Thyroid gland (tissue), 4 donors: ENCODE data around the gene TRIM65. TPM values are rescaled to one million over a fixed set of nuclear protein-coding genes. Genes with fewer than 3 reads are reported as not detected.
A peak's percentile ranks its signal among the peaks of the same experiment; 100 is the strongest.

Source experiments
- DNase-seq, 2 donors: peaks; one replicate each; pipeline ENCODE4 v3.0.0-alpha.2; 2019
- H3K27ac ChIP-seq, 3 donors: fragments of 200-600 bp; sonication (generic); 1 replicate in 2 of 3; 2 replicates in 1 of 3; pipeline ENCODE4 v1.5.1; 2016 to 2019; ENCODE audit warnings: mild to moderate bottlenecking in 1 of 3, moderate library complexity in 1 of 3
- H3K27me3 ChIP-seq: fragments of 200-600 bp; sonication (generic); one replicate; pipeline ENCODE4 v1.5.1; 2019
- H3K36me3 ChIP-seq, 2 donors: fragments of 200-600 bp; sonication (generic); one replicate each; pipeline ENCODE4 v1.5.1; 2016 to 2019
- H3K4me1 ChIP-seq, 2 donors: fragments of 200-600 bp; sonication (generic); one replicate each; pipeline ENCODE4 v1.5.1; 2017 to 2019
- H3K4me3 ChIP-seq, 3 donors: fragments of 200-600 bp; sonication (generic); replicated peaks in 1 of 3; 1 replicate in 2 of 3; 2 replicates in 1 of 3; pipeline ENCODE4 v1.5.1; 2016; ENCODE audit warnings: mild to moderate bottlenecking in 1 of 3
- H3K9me3 ChIP-seq: fragments of 200-600 bp; sonication (generic); one replicate; pipeline ENCODE4 v1.5.1; 2017
- CTCF ChIP-seq, 6 experiments: fragments of 200-600 bp in 3 of 6; fragments of 450-650 bp in 3 of 6; sonication (generic) in 3 of 6; IDR thresholded peaks; one replicate each; pipeline ENCODE4 v1.5.1; 2016 to 2019; ENCODE audit warnings: antibody characterized with exemption in 6 of 6, mild to moderate bottlenecking in 2 of 6, inconsistent platforms in 1 of 6, moderate library complexity in 1 of 6
- POLR2A ChIP-seq, 2 donors: fragments of 450-650 bp; IDR thresholded peaks; one replicate each; pipeline ENCODE4 v1.6.1; 2017; ENCODE audit warnings: antibody characterized with exemption in 2 of 2, mild to moderate bottlenecking in 2 of 2, moderate library complexity in 1 of 2
- WGBS, 2 donors: methylation state at CpG; one replicate each; pipeline ENCODE4 v1.1.5; 2017; 5-methylcytosine and 5-hydroxymethylcytosine counted together
- intact Hi-C: fragments of 100-400 bp; cut with DNase I; formaldehyde crosslinking; loops from one replicate; pipeline ENCODE4 v1.15.1; 2023
- total RNA-seq, 4 donors: library from RNA; depleted of rRNA; stranded (reverse); fragments of >200 nt; gene quantifications; one replicate each; pipeline ENCODE4 v1.2.3, GENCODE V29; 2016

Gene TRIM65
- 10 to 100 TPM; 23.0 to 39.4 (median 31.8) TPM for total RNA-seq

DNA sequence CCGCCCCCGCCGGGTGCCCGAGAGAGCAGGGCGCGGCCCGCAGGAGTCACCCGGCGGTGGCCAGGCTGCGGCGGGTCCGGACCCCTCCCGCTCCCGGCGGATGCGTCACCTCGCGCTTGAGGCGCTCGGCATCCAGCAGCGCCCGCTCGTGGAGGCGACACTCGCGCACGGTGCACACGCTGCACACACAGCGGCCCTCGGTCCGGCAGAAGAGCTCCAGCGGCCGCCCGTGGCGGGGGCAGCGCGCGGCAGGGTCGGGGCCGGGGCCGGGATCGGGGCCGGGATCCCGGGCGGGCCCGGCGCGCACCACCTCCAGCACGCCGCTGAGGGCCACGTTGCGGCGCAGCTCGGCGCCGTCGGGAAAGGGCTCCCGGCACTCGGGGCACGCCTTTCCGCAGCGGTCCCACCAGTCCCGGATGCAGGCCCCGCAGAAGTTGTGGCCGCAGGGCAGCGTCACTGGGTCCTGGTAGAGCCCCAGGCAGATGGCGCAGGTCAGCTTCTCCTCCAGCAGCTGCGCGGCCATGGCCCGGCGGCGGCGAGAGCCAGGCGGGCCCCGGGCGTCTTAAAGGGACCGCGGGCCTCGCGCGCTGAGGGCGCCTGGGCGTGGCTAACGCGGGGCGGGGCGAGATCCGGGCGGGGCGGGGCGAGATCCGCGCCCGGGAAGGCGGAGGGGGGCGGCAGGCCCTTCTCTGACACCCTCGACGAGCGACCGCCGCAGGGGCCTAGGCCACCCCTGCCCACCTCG is at the start of gene TRIM65:
TSS of gene TRIM65 (minus strand) at position 537 of the 745 bp plus-strand sequence. CDS start at position 523, 14 bp downstream.
- DNase-seq, result peak; percentile 86 to 87
- WGBS, 2 donors, result 0% methylated on average over 47 of the region's 102 CpGs; no CpG with 5 or more reads in 1 of the 2 donors
- no peaks in the 10 kb centered on the region for H3K27me3 ChIP-seq
- peaks cover 28 to 38% of the 10 kb centered on the region in 2 donors for H3K36me3 ChIP-seq
- no peaks in the 10 kb centered on the region for H3K9me3 ChIP-seq
- intact Hi-C loops, result no loop called here
- H3K4me1 ChIP-seq, result peaks cover 7 to 23% of the 10 kb centered on the region in 2 donors
- peak within 1 kb of the TSS; percentile 22 to 56 (median 49) for H3K4me3 ChIP-seq
- H3K27ac ChIP-seq, result peak within 1 kb of the TSS; percentile 84 to 92 (median 84)
- TF ChIP-seq POLR2A (IDR thresholded peaks at IDR 0.05) (peak; percentile 29 to 87), CTCF (IDR thresholded peaks at IDR 0.05) (peak in 3 of 6 experiments; percentile 23 to 53 (median 34))

DNA sequence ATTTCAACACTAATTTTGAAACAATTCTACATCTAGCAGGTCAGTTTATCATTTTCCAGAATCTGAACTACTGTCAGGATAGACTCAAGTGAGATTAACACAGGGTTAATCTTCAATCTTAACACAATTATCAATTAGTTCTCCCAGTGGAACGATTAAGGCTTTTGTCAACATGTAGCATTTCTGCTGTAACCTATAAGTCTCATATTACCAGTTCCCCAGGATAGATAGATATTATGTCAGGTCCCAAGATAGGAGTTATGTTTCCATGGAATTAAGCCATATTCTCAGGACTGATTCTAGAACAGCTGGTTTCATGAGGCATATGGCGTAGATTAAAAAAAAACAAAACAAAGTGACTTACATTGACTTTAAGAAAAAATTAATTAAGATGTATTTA is 48.5 kb upstream of the TRIM65 start:
- H3K4me3 ChIP-seq, result no peak overlapping the region
- TF ChIP-seq POLR2A (IDR thresholded peaks at IDR 0.05), result no peak
- no peak for TF ChIP-seq CTCF (IDR thresholded peaks at IDR 0.05)
- peaks cover 5 to 8% of the 10 kb centered on the region in 2 donors for H3K4me1 ChIP-seq
- WGBS, 2 donors, result 78 to 88% methylated on average over 2 of the region's 2 CpGs
- no peaks in the 10 kb centered on the region for H3K27me3 ChIP-seq
- H3K27ac ChIP-seq, result no peak overlapping the region
- no peak for DNase-seq
- H3K36me3 ChIP-seq, result peaks cover 43 to 46% of the 10 kb centered on the region in 2 donors
- intact Hi-C loops, result no loop called here
- no peaks in the 10 kb centered on the region for H3K9me3 ChIP-seq

GRCh38 chr17:75943491-75943890 is 46.7 kb upstream of the TRIM65 start:
- intact Hi-C loops, result loop anchor here (5.0 kb wide), 1 partner anchor 39 kb away; no protein-coding TSS in a partner anchor
- Histone ChIP-seq H3K27ac (no peak overlapping the region), H3K4me1 (peaks cover 7 to 13% of the 10 kb centered on the region in 2 donors), H3K36me3 (peaks cover 27 to 28% of the 10 kb centered on the region in 2 donors), H3K4me3 (no peak overlapping the region), H3K9me3 (no peaks in the 10 kb centered on the region), H3K27me3 (no peaks in the 10 kb centered on the region)
- WGBS, 2 donors, result 93 to 95% methylated on average over 1 of the region's 1 CpG
- no peak for TF ChIP-seq CTCF (IDR thresholded peaks at IDR 0.05)
- TF ChIP-seq POLR2A (IDR thresholded peaks at IDR 0.05), result no peak
- DNase-seq, result no peak

DNA sequence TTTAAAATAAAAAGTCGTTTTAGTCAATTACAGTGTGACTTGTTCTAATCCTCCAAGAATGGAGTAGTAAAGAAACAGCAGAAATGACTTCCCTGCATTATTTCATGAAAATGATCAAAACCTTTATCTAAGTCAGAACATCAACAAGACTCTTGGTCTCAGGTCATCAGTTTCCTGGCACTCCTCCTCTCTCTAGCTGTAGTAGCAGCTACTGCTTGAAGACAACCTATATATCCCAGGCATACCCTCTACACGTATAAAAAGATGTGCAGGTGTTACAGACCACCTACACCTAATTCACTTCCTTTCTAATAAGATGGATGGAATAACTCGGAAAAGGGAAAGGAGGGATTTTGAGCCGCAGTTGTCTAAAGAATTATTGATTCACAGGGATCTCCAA is 45.7 kb upstream of the TRIM65 start:
- TF ChIP-seq CTCF (IDR thresholded peaks at IDR 0.05) (no peak), POLR2A (IDR thresholded peaks at IDR 0.05) (no peak)
- H3K27me3 ChIP-seq, result no peaks in the 10 kb centered on the region
- H3K4me1 ChIP-seq, result peaks cover 7 to 13% of the 10 kb centered on the region in 2 donors
- WGBS, 2 donors, result 92 to 93% methylated on average over 4 of the region's 4 CpGs
- H3K4me3 ChIP-seq, result no peak overlapping the region
- peaks cover 16 to 18% of the 10 kb centered on the region in 2 donors for H3K36me3 ChIP-seq
- DNase-seq, result no peak
- intact Hi-C loops, result loop anchor here (5.0 kb wide), 1 partner anchor 40 kb away; no protein-coding TSS in a partner anchor
- H3K9me3 ChIP-seq, result no peaks in the 10 kb centered on the region
- H3K27ac ChIP-seq, result no peak overlapping the region

DNA sequence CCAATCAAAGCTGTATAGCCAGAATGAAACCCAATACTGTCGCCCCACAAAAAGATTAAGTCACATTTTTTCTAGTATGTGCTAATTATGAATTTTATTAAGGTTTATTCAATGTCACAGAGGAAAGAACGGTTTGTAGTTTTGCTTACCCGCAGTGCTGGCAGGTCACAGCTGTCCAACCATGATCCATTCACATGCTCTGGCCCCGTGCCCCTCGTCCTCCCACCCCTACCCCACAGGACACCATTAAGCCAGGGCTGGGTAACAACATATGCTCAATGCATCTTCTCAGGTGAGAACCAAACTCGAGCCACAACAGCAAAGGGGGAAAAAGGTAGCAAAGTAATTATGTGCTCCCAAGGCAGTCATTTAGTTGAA is 44.7 kb upstream of the TRIM65 start:
- Histone ChIP-seq H3K27ac (no peak overlapping the region), H3K9me3 (no peaks in the 10 kb centered on the region), H3K4me1 (peaks cover 7 to 13% of the 10 kb centered on the region in 2 donors), H3K4me3 (no peak overlapping the region), H3K27me3 (no peaks in the 10 kb centered on the region), H3K36me3 (peaks cover 6 to 8% of the 10 kb centered on the region in 2 donors)
- no peak for TF ChIP-seq CTCF (IDR thresholded peaks at IDR 0.05)
- no peak for TF ChIP-seq POLR2A (IDR thresholded peaks at IDR 0.05)
- DNase-seq, result no peak
- intact Hi-C loops, result loop anchor here (5.0 kb wide), 1 partner anchor 41 kb away; no protein-coding TSS in a partner anchor
- WGBS, 2 donors, result 52 to 57% methylated on average over 6 of the region's 6 CpGs
